NCI-H524 treated with DMSO at 0.1 percent for 48 hours (cell line): Measurements from ENCODE around the gene PTPRS.
A peak's percentile ranks its signal among the peaks of the same experiment; 100 is the strongest.

Experiments
- DNase-seq: peaks from one replicate; lab custom pipeline; 2025; lab: John Stamatoyannopoulos, UW

The PTPRS gene

GRCh38 chr19:5308451-5309437, 31.9 kb downstream of the PTPRS start:
- DNase-seq, result no peak

- DNase-seq, result no peak
These were observed 33.0 kb downstream of the PTPRS start for GRCh38 chr19:5307655-5308054.

DNA sequence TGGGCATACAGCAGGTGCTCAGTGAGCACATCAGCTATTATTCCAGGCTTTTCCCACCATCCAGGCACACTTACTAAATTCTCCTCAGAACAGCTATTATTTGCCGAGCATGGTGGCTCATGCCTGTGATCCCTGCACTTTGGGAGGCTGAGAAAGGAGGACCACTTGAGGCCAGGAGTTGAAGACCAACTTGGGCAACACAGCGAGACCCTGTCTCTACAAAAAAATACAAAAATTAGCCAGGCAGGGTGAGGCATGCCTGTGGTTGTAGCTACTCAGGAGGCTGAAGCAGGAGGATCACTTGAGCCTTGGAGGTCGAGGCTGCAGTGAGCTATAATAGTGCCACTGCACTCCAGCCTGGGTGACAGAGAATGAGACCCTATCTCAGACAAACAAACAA, 35.4 kb downstream of the PTPRS start:
- no peak for DNase-seq

GRCh38 chr19:5304486-5304885, 36.1 kb downstream of the PTPRS start:
- DNase-seq, result no peak

- DNase-seq, result no peak
These were observed 37.4 kb downstream of the PTPRS start for GRCh38 chr19:5303208-5303607.

GRCh38 chr19:5302396-5302795, 38.2 kb downstream of the PTPRS start:
- DNase-seq, result no peak

GRCh38 chr19:5299137-5299536, 41.5 kb downstream of the PTPRS start:
- no peak for DNase-seq

DNA sequence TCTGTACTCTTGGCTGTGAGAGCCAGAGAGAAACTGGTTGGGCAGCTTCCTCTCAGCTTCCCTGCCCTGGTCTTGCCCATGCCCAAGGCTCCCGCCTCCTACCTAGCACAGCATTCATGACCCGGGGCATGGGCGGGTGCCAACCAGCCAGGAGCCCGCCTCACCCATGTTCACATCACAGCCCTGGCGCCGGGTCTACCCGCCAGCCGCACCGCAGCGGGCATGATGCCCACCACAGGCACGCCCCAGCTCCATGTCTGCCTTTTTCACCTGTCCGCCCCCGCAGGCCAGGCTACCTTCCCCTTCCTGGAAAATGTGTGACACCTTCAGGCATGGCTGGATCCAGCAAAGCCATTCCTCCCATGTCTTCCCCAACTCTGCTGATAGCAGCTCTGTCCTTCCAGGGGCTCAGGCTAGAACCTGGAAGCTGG, 42.1 kb downstream of the PTPRS start:
- no peak for DNase-seq

DNA sequence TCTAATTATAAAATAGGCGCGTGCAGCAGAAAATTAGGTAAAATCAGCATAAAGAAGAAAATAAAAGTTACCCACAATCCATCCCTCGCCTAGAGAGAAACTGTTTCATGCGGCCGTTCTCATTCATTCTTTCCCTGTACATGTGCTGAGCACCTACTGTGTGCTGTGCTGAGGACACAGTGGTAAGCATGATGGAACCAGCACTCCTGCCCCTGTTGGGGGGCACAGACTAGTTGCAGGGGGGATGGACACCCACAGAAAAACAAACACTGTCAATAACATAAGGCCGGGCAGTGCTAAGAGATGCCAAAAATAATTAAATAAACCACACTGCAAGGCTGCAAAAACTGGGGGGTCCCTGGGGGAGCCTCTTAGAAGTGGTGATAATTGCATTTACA, 43.3 kb downstream of the PTPRS start:
- no peak for DNase-seq

DNA sequence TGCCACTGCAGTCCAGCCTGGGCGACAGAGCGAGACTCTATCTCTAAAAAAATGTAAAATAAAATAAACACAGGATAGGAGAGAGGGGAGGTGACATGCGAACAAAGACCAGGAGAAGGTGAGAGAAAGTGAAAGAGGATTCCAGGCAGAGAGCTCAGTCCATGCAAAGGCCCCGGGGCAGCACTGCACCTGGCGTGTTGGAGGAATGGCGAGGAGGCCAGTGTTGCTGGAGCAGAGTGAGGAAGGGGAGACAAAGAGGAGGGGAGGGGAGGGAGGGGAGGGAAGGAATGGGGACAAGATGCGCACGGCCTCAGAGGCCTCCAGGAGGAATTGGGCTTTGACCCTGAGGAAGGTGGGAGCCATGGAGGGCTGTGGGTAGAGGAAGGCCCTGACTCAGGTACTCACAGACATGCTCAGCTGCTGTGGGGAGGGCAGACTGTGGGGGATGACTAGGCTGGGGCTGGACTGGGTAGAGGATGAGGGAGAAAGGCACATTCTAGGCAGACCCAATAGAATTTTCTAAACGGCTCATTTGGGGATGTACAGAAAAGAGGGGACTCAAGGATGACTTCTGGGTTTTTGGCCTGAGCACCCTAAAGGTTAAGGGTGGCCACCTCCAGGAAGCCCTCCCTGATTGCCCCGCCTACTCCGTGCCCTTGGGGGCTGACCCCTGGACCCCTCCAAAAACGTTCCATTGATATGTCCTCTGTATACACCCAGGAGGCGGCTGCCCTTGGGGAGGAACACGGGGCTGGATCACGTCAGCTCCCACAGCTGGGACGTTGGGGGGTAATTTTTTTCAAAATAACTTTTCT, 43.9 kb downstream of the PTPRS start:
- DNase-seq, result no peak

DNA sequence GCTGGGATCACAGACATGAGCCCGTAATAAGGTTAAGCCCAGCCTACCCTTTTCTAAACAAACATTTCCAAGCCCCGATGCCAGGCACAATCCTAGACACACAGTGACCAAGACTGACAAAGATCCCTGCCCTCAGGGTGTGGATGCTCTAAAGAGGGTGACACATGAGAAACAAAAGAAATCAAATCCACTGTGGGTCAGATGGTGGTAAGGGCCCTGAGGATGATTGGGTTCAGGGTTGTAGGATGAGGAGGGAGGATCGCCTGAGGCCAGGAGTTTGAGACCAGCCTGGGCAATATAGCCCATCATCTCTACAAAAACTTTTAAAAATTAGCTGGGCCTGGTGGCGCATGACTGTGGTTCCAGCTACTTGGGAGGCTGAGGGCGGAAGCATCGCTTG, 44.6 kb downstream of the PTPRS start:
- DNase-seq, result no peak

- no peak for DNase-seq
These were observed 46.0 kb downstream of the PTPRS start for GRCh38 chr19:5294403-5295160.

- DNase-seq, result peak; percentile 53
These were observed 46.8 kb downstream of the PTPRS start for GRCh38 chr19:5293612-5294378.

GRCh38 chr19:5292822-5293611, 47.6 kb downstream of the PTPRS start:
- DNase-seq, result no peak

DNA sequence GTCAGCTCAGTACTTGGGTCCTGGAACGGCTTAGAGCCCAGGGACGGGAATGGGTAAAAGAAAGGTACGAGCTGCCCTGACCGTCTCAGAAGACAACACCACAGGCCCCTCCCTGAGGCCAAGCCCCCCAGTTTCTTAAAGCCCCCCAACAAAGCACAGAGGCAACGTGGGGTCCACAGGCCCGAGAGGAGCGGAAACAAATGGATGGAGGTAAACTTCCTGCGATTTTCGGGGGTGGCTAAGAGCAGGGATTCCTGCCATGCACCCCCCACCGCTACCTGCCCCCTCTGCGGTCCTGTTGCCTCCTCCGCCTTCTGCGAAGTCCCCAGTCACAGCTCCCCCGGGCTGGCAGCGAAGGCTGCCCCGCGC, 48.2 kb downstream of the PTPRS start:
- no peak for DNase-seq

- DNase-seq, result no peak
These were observed 48.9 kb downstream of the PTPRS start for GRCh38 chr19:5291588-5292193.
